Stimulated activated CD8-positive, alpha-beta memory T cell treated with anti-CD3 and anti-CD28 coated beads, Interleukin-7, amount 100 ng/mL, for 4 hours (primary cell): ENCODE results near the gene TFEB.
A peak's percentile ranks its signal among the peaks of the same experiment; 100 is the strongest.

Experiments used
- DNase-seq, 2 donors: peaks; one replicate each; pipeline ENCODE4 v3.0.0-alpha.2; 2020; ENCODE audit warnings: low read depth in 2 of 2

Gene TFEB

GRCh38 chr6:41735427-41736185, at the start of gene TFEB:
TFEB (minus strand) TSS chr6:41735608; CDS start chr6:41691213, 44,395 bp downstream.
- peak; percentile 84 to 89 for DNase-seq

- DNase-seq: no peak
Measured at GRCh38 chr6:41784581-41785171, 49.3 kb upstream of the TFEB start.

GRCh38 chr6:41783106-41783780, 47.8 kb upstream of the TFEB start:
- DNase-seq: no peak

GRCh38 chr6:41781366-41781730, 45.9 kb upstream of the TFEB start:
- no peak for DNase-seq

- DNase-seq: no peak
Measured at GRCh38 chr6:41780551-41781365, 45.4 kb upstream of the TFEB start, which contains the start of gene PRICKLE4. PRICKLE4 (plus strand) TSS chr6:41780782; CDS start chr6:41783474, 2,692 bp downstream.

- peak; percentile 98 for DNase-seq
Measured at GRCh38 chr6:41779788-41780550, 44.6 kb upstream of the TFEB start, which contains the start of gene FRS3. FRS3 (minus strand) TSS chr6:41779900; CDS start chr6:41776987, 2,913 bp downstream.

GRCh38 chr6:41779336-41779735, 43.9 kb upstream of the TFEB start:
- no peak for DNase-seq

- DNase-seq: no peak
Measured at GRCh38 chr6:41778895-41779294, 43.5 kb upstream of the TFEB start.

GRCh38 chr6:41777551-41778285, 42.3 kb upstream of the TFEB start:
- no peak for DNase-seq

GRCh38 chr6:41775293-41775882, 40.0 kb upstream of the TFEB start:
- DNase-seq: no peak

- no peak for DNase-seq
Measured at GRCh38 chr6:41774841-41775240, 39.4 kb upstream of the TFEB start.

GRCh38 chr6:41771058-41771983, 35.9 kb upstream of the TFEB start:
- no peak for DNase-seq

- no peak for DNase-seq
Measured at GRCh38 chr6:41770381-41771057, 35.1 kb upstream of the TFEB start.

- DNase-seq: no peak
Measured at GRCh38 chr6:41769376-41769775, 34.0 kb upstream of the TFEB start.

GRCh38 chr6:41768545-41769308, 33.3 kb upstream of the TFEB start:
- no peak for DNase-seq

- DNase-seq: no peak
Measured at GRCh38 chr6:41767112-41767833, 31.9 kb upstream of the TFEB start.
